GM18907 (cell line): ENCODE data around the gene SLC6A1.

Source experiments
- ATAC-seq: cut with Tn5 transposase; IDR thresholded peaks from one replicate; pipeline ENCODE4 v1.9.1; 2021; ENCODE audit warnings: mild to moderate bottlenecking, moderate library complexity; ENCODE audit not compliant: unreplicated experiment

Gene SLC6A1

GRCh38 chr3:11088831-11089230 lies 96.3 kb downstream of the SLC6A1 start:
- ATAC-seq: no peak
